Amniotic stem cell (primary cell): ENCODE results near the gene PIEZO1.
"Not testable (repeated sequence)": the region's sequence is repeated elsewhere in the genome, so short reads cannot be mapped to it uniquely, and the experiment has no call there.

ENCODE experiments used
- DNase-seq: peaks from one replicate; lab custom pipeline; 2025; lab: John Stamatoyannopoulos, UW

Gene PIEZO1

GRCh38 chr16:88785106-88785924 lies at the start of gene PIEZO1:
Gene PIEZO1 (minus strand): TSS chr16:88785220. CDS start chr16:88784964, 256 bp downstream.
- DNase-seq = peak; percentile 55

GRCh38 chr16:88834670-88835069 lies 49.6 kb upstream of the PIEZO1 start:
- DNase-seq = no peak

GRCh38 chr16:88833086-88833485 lies 48.1 kb upstream of the PIEZO1 start:
- DNase-seq = no peak

- no peak for DNase-seq
These were observed 46.8 kb upstream of the PIEZO1 start for GRCh38 chr16:88831838-88832237.

GRCh38 chr16:88830783-88831182 lies 45.8 kb upstream of the PIEZO1 start:
- no peak for DNase-seq

- DNase-seq = no peak
These were observed 45.2 kb upstream of the PIEZO1 start for GRCh38 chr16:88830258-88830657.

- DNase-seq = no peak
These were observed 43.7 kb upstream of the PIEZO1 start for GRCh38 chr16:88828711-88829110.

GRCh38 chr16:88827727-88828126 lies 42.7 kb upstream of the PIEZO1 start:
- no peak for DNase-seq

- no peak for DNase-seq
These were observed 41.2 kb upstream of the PIEZO1 start for GRCh38 chr16:88826070-88826840.

GRCh38 chr16:88825146-88825545 lies 40.1 kb upstream of the PIEZO1 start:
- no peak for DNase-seq

GRCh38 chr16:88824256-88825077 lies 39.4 kb upstream of the PIEZO1 start:
- DNase-seq = no peak

GRCh38 chr16:88823646-88824045 lies 38.6 kb upstream of the PIEZO1 start:
- not testable (repeated sequence) for DNase-seq

- no peak for DNase-seq
These were observed 37.4 kb upstream of the PIEZO1 start for GRCh38 chr16:88822281-88823040.

- no peak for DNase-seq
These were observed 36.3 kb upstream of the PIEZO1 start for GRCh38 chr16:88821168-88821850.

- no peak for DNase-seq
These were observed 35.5 kb upstream of the PIEZO1 start for GRCh38 chr16:88820385-88821025.

GRCh38 chr16:88819126-88819525 lies 34.1 kb upstream of the PIEZO1 start:
- DNase-seq = no peak

GRCh38 chr16:88818575-88818874 lies 33.5 kb upstream of the PIEZO1 start:
- DNase-seq = no peak

- no peak for DNase-seq
These were observed 33.0 kb upstream of the PIEZO1 start for GRCh38 chr16:88817785-88818574.

- no peak for DNase-seq
These were observed 31.9 kb upstream of the PIEZO1 start for GRCh38 chr16:88816736-88817535.
